ENCODE results near the gene CARD14.

Gene CARD14

DNA sequence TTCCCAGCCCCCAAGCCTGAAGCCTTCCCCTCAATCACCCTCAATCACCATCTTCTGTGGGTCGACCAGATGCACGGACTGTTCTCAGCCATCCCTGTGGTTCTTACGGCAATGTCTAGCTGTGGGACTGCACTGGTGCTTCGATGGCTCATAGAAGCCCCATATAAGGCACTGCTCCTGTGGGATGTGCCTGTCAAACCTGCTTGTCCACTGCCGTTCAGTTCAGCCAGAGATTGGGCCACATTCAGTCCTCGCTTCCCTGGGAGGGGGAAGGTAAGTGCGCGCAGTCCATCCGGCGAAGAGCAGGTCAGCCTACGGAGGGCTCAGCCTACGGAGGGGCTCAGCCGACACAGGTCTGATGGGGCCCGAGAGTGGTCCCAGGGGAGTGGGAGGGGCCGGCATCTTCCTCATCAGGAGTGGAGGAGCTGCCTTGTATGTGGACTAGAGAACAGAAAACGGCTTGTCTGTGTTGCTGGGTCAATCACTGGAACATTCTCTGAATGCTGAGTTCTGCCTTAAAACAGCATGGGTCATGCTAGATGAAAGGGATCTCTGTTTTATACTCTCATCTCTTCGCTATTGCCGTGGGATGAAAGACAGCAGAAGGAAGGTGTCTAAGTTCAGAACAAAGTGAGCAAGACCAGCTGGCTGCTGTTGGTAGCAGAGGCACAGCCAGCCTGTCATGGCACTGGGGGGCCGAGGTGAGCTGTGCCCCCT, at the start of gene CARD14:
Gene CARD14, plus strand, starts transcription at position 247 of the 717 bp plus-strand sequence. CDS start 11,409 bp downstream, outside the sequence.
- DNase-seq = no peak

GRCh38 chr17:80122026-80122575, 47.7 kb upstream of the CARD14 start:
- DNase-seq = no peak

DNA sequence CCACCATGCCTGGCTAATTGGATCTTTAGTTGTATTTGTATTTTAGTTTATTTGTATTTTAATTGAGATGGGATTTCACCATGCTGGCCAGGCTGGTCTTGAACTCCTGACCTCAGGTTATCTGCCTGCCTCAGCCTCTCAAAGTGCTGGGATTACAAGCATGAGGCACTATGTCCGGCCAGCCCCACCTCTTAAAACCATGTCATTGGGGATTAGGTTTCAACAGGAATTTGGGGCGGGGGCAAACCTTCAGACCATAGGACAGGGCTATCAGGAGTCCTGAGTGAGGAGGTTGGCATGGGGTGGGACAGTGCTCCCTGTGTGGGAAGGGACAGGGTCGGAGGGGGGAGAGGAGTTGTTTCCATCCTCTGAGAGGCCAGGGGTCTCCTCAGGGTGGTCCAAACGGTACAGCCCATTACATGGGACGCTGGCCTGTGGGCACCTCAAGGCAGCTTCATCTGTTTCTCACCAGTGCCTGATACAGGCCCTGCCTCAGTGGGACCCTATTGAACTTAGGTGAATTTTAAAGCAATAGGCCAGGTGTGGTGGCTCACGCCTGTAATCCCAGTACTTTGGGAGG, 46.8 kb upstream of the CARD14 start:
- DNase-seq = no peak

DNA sequence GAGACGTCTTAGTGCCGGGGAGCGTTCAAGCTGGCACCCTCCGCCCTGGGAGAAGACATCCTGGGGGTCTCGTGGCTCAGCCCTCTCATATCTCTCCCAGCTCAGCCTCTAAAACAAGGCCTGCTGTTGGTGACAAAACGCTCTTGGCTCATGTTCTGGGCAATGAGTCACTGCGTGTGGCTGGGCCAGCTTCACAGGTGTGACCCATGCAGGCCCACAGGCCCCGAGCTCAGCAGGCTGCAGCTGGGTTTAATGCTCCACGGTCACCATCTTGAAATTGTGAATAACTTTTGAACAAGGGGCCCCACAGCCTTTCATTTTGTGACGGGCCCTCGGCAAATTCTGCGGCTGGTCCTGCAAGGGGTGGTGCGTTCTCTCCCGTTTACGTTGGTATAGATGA, 46.0 kb upstream of the CARD14 start:
- no peak for DNase-seq

DNA sequence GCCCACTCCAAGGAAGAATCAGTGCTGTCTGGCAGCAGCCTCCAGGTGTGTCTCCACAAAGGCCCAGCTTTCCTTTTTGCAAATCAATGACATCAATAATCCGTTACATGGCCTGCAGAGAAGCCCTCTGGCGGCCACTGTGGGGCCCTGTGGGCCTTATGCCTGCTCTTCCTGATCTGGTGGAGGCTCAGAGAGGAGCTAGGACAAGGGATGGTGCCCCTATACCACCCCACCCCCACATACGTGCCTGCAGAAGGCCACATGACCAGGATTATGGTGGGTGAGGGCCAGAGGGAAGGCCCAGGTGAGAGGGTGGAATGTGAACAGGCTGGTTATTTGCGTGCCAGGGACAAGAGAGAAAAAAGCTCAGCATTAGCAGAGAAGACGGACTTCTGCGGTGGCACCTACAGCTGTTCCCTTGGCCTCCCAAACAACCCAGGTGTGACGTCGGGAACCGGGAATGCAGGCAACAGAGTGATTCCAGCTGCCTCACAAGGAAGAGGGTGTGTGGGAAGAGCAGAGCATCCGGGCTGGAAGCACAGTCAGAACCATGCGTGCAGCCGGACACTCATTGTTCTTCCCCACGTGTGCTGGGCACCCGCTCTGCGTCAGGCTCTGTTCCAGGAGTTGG, 45.4 kb upstream of the CARD14 start:
- no peak for DNase-seq

DNA sequence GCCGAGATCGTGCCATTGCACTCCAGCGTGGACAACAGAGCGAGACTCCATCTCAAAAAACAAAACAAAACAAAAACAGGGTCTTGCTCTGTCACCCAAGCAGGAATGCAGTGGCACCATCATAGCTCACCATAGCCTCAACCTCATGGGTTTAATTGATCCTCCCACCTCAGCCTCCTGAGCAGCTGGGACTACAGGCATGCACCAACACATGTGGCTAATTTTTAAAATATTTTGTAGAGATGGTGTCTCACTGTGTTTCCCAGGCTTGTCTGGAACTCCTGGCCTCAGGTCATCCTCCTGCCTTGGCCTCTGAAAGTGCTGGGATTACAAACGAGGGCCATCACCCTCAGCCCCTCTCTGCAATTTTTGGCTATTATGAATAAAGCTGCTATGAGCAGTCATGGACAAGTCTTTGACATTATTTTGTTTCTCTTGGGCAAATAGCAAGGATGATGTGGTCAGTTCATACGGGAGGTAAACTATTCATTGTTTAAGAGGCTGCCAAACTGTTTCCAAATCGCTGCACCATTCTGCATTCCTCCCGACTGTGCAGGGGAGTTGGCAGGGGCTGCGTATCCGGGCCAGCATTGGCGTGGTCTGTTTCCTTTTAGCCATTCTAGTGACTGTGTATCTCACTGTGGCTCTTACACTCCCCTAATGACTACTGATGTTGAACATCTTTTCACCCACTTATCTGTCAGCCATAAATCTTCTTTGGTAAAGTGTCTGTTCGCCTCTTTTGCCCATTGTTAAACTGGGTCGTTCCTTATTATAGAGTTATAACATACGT, 44.0 kb upstream of the CARD14 start:
- no peak for DNase-seq

GRCh38 chr17:80126449-80126715, 43.4 kb upstream of the CARD14 start:
- DNase-seq = no peak

GRCh38 chr17:80129006-80129565, 40.7 kb upstream of the CARD14 start:
- no peak for DNase-seq

DNA sequence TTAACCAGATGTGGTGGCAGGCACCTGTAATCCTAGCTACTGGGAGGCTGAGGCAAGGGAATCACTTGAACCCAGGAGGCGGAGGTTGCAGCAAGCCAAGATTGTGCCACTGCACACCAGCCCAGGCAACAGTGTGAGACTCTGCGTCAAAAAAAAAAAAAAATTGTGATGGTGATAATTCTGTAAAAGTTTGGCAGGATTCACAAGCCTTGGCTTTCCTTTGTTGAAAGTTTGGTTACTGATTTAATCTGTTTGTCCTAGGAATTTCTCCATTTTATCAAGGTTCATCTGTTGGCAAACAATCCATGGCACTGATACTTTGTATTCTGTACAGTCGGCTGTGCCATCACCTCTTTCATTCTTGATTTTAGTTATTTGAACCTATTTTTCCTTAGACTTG, 38.8 kb upstream of the CARD14 start:
- no peak for DNase-seq

DNA sequence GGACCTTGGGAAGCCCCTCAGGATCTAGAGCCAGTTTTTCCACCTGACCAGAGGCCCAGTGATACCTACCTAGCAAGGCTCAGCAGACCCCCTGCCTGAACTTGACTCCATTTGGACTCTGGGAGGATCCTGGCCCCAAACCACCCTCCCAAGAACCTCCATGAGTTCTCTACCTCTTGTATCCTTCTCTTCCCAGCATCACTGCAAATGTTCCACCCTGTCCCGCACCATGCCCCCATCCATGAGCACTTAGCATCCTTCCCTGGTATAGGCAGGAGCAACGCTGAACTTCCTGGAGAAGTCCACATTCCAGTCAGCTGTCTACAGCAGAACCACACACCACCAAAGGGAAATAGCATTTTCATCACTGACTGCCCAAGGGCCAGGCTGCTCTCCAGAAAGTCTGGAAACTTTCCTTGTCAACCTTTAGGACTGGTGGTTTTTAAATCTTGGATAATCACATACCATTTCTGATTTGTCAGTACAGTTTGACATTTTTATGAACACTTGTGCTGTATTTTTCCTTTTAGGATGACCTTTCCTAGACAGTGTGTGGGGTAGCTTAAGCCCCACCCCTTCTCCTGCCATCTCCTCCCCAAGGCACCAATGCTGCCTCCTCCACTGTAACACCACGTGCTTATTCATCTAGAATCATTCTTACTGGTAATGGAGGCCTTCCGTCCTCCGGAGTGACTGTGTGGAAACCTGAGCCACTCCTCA, 36.8 kb upstream of the CARD14 start:
- DNase-seq = no peak

- DNase-seq = no peak
Measured at GRCh38 chr17:80133626-80133970, 36.2 kb upstream of the CARD14 start.

DNA sequence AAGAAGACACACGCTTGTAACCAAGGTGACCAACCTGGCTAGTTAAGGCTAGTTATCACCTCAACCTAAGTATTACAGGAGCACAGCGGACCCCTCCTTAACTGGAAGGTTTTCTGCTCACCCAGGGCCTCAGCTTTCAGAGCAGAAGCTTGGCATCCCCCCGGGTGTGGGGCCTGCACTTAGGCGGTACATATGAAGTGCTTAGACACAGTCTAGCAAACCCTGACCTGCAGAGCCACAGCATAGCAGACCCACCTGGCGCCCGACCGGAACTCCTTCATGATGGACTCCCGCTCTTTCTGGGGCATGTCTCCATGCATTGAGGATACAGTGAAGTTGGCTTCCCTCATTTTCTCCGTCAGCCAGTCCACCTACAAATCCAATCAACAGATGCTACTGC, 32.7 kb upstream of the CARD14 start:
- no peak for DNase-seq

- DNase-seq = no peak
Measured at GRCh38 chr17:80138856-80139426, 30.9 kb upstream of the CARD14 start.

DNA sequence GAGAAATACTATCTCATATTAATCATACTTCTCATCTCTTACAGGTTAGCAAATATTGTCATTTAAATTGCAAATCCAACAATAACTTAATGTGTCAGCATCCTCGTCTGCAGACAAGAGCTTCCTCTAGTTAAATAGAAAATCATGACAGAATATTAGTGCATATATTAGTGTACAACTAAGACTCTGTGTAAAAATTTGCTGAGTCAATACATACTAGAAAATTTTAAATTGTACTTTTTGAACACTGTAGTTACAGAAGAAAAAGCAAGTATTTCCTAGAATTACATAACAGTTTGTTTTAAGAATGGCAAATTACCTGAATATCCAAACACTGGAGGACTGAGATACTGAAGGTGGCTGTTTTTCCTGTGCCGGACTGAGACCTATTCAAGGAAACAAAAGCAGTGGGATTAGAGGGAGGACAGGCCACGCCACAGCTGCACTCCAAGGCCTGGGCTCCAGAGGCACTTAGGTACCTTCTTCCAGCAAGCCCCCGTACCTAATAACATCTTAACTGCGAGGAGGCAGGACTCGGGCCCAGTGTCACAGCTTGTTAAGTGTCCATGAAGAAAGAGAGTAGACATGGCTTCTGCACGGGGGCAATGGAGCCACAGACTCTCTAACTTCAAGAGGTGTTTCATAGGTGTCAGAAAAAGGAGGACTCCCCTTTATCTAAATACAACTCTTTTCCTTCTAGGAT, 28.2 kb upstream of the CARD14 start:
- no peak for DNase-seq

GRCh38 chr17:80142929-80143328, 26.9 kb upstream of the CARD14 start:
- no peak for DNase-seq

DNA sequence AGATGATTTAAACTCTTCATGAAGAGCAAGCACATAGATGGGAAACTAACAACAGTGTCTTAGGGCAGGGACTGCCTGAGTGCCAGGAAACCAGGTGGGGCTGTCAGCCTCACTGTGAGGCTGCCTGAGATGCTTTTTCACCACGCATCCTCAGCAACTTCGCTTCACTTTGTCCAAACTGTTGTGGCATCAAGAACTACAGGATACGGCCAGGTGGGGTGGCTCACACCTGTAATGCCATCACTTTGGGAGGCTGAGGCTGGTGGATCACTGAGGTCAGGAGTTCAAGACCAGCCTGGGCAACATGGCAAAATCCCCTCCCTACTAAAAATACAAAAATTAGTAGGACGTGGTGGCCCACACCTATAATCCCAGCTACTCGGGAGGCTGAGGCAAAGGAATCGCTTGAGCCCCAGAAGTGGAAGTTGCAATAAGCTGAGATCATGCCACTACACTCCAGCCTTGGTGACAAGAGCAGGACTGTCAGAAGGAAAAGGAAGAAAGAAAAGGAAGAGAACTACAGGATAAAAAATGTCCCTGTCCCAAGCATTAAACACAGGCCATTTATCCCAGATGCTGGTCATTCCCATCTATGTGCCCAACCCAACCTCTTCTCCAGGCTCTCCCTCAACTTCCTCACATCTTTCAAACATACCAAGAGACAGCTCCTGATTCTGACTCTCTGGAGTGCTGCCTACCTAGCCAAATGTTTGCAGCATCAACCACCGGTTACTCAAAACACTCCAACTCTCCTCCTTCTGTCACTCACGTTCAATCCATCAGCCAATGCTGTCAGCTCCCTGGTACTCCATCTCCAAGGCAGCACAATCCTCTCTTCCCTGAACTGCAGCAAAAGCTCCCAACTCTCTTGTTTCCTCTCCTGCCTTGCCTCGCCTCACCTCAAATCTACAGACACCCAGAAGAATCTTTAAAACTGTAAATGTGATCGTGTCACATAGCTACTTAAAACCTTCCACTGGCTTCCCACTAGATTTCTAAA, 24.5 kb upstream of the CARD14 start:
- no peak for DNase-seq

DNA sequence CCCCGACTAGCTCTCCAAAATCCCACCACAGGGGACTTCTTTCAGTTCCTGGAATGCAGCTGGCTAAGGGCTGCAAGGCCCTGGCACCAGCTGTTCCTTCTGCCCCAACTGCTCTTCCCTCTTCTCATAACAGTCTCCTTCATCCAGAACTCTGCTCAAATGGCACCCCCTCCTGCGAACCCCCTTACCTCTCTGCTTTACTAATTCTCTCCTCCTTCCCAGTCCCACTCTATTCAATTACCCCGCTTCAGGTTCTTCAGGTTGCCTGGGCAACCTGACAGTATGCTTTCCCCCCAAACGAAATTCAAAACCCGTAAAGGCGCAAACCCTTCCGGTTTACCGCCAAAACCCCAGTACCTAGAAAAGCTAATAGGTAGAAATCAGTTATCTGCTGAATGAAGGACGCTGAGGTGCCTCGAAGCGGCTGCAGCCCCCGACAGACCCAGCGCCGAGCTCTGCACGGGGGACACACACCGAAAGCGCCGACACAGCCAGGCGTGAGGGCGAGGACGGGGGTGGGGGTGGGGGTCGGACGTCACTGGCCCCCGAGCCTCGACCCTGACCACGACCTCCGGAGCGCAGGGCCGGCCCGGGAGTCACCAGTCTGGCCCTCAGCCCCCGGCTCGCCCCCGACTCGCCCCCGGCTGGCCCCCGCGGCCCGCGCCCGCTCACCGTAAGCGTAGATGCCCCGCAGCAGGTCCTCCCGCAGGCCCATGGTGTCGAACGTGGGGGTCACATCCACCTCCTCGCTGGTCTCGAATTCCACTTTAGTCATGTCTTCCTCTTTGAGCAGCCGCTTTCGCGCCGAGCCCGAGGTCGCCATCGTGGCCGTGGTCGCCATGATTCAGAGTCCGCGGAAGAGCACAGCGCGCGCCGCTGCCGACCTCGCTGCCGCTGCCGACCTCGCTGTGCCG, 23.5 kb upstream of the CARD14 start:
- peak in 10 of 56 donors; percentile 4 to 66 (median 51) for DNase-seq

Measured in amygdala (tissue), 56 donors.